Measurements from ENCODE around the gene GFAP.

Gene GFAP

DNA sequence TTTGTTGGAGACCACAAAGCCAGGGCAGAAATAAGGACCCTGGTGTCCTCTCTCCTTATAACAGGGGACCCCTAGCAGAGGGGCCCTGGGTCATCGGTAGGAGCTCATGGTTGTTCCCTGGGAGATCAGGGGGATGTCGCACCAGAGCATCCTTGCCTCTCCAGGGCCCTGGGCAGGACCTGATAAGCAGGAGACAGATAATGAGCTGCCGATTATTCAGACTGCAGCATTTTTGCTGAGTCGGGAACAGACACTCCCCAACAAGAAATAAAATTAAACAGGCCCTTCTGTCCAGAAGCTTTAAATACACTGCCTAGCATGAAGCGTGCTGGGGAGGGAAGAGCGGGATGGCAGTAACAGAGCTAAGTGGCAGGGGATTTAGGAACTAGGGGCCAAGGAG is 15.4 kb upstream of the GFAP start:
- DNase-seq, result no peak

DNA sequence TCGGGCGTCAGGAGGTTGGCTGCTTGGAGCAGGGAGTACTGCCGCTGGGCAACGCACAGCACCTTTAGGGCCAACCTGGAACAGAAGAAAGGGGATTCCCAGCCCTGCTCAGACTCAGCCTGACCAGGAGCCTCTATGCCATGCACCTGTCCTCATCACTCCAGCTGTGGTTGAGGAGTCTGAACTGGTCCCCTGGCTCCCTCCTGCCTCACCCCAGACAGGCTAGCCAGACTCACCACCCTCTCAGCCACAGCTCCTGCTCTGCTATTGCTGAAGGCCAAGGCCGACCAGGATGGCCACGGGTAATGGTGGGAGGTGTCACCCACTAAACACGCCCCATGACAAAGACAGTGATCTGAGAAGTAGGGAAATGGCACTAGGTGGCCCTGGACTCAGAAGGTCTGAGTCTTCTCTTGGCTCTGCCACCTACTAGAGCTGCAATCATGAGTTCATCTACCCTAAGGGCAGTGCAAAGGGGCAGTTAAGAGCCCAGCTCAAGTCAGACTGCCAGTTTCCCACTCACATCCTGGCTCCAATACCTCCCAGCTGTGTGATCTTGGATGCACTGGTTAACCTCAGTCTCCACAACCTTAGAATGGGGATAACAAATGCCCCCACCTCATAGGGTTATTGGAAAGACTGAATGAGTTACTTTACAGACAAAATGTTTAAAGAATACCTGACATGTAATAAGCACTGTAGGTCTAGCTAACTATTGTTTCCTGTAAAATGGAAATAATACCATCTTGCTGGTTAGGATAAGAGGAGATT is 13.8 kb upstream of the GFAP start:
- no peak for DNase-seq

DNA sequence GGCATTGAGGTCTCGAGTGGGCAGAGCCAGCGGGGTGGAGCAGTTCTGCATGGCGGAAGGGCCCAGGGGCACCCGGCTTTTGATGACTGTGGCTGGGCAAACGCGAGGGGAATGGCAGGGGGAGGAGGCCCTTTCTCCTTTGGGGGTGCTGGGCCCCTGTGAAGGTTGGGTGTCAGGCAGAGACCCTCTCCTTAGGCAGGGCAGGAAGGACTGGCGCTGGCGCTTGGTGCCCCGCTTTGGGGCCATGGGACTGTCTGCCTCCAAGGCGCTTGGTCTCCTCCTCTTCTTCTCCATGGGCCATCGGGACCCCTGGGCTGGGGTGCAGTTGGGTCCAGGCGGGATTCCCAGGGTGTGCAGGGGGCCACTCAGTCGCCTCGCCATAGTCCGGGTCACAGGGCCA is 12.8 kb upstream of the GFAP start:
- DNase-seq, result no peak

DNA sequence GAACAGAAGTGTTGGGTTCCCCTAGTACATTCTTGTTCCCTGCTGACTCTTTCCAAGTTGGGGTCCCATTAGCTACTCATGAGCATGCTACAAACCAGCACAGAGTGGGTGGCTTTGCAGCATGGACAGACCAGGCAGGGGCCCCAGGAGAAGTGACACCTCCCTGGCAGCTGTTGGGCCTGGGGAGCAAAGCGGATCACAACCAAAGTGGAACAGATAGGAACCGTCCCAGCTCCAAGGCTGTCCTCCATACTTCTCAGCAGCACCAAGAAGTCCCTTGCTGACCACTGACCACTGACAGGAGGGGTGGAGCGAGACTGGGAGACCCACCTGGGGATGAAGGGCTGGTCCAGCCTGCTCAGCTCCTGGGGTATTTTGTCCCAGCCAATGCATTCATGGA is 12.4 kb upstream of the GFAP start:
- no peak for DNase-seq

DNA sequence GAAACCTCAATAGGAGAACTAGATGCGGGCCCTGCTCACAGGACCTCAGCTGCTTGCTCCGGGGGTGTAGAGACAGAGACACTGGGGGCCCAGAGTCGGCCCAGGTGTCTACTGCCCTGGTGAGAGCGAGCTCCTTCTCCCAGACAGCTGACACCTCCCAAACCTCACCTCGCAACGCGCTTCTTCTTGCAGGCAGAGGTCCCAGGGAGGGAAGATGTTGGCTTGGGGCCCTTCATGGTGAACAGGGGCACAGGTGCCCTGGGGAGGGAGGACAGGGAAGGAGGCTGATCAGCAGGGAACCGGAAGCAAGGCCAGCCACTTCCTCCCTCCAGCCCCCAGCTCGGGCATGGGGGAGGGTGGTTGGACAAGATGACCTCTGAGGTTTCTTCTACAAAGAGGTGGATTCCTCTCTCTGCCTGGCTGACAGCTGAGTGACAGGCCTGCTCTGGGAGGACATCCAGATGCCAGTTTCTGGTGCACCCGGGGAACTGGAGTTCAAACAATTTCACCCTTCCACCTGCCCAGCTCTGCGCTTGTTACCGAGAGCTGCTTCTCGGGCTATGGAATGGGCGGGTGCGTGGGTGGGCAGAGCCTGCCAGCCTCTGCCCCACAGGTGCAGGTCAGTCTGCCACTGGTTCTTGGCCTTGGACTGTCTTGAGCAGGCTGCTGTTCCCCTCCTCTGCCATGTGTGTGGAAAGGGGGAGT is 11.7 kb upstream of the GFAP start:
- DNase-seq, result no peak

DNA sequence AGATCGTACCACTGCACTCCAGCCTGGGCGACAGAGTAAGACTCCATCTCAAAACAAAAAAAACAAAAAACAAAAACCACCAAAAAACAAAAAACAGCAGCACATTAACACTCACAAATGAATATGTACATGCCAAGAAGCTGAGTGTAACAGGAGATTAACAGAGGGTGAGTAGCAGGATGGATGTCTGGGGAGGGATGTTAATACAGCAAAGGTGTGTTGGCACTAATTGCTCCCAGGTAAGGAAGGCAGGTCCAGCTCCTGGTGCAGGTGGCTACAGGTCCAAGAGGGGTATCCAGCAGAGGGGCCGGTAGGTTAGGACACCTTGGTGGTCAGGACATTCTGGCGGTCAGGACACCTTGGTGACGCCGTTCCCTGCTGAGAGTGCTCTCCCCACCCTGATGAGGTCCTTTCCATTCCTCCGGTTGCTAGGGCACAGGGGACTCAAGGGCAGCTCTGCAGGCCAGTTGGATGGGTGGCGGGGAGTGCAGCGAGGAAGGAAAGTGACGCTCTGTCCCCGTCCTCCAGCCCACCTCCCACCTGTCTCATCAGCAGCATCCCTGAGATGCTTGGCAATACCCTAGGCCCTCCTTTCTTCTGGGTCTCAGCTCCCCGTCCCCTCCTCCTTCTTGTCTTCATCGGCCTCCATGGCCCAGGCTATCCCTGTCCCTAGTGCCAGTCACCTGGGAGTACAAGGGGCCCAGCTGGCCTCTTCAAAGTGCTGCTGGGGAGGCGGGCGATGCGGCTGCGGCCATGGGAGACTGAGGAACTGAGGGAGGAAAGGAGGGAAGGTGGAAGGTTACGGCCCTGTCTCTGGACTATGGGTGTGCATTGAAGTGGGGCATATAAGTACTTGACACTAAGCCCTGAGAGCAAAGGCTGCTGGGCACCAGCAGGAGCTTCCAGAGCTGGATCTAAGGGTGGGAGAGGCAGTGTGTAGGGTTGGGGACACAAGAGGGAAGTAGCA is 10.7 kb upstream of the GFAP start:
- no peak for DNase-seq

DNA sequence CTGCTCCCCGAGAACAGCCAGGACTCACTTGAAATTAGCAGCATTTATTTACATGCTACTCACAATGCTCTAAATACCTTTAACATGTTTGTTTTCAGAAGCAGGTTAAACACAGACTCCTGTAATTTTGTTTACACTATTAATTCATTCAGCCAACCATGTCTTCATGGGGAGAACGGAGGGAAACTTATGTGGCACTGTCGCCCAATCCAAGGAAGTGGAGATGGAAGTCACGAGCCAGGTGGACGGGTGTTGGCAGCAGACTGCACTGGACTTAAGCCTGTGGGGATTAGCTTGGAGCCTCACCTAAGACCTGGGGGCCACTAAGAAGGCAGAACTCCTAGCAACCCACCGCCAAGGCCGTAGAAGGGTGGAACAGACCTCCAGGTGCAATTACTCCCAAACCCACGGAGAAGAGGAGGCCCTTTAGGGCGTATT is 8.8 kb upstream of the GFAP start:
- peak; percentile 23 to 62 for DNase-seq

DNA sequence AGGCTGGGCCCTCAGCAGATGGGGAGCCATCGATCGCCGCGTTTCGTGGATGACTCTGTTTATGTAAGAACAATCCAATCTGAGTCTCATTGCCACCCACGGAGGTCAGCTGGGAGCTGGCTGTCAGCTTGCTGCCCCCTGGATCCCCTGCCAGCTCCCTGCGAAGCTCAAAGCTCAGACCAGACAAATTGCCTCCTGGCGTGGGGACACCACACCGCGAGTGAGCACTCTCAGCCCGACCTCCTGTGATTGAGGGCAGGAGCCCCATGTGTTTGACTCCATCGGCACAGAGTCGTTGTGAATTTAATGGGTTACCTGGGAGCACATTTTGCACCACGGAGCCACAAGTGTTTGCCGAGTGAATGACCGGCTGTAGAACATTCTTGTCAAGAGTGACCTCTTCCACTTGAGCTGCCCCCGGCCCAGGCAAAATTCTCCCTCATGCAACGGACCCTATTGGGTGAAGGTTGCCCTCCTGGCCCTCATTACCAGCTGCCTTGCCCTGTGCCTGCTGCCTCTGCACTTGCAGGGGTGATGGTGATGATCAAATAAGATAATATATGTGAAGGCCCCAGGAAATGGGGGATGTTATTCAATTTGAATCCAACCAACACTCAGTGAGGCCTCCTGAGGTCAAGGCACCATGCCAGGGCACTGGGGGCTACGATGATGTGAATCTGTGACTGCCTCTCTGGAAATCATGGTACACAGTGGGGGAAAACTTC is 7.6 kb upstream of the GFAP start:
- no peak for DNase-seq

DNA sequence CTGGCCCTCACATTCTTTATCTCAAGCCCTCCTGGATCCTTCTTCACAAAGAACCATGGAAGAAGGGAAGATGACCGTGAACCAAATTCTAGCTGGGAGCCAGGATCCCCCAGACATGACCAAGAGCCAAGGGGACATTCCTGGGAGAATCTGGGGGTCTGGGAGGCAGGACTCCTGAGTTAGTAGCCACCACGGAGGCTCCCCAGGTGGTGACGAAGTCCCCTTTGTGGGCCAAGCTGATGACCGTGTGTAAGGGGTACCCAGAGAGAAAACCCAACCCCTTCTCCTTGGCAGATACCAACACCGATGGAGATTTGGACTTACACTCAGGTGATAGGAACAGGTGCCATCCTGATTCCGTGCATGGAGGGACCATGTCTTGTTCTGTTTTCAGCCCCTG is 6.8 kb upstream of the GFAP start:
- DNase-seq, result no peak

DNA sequence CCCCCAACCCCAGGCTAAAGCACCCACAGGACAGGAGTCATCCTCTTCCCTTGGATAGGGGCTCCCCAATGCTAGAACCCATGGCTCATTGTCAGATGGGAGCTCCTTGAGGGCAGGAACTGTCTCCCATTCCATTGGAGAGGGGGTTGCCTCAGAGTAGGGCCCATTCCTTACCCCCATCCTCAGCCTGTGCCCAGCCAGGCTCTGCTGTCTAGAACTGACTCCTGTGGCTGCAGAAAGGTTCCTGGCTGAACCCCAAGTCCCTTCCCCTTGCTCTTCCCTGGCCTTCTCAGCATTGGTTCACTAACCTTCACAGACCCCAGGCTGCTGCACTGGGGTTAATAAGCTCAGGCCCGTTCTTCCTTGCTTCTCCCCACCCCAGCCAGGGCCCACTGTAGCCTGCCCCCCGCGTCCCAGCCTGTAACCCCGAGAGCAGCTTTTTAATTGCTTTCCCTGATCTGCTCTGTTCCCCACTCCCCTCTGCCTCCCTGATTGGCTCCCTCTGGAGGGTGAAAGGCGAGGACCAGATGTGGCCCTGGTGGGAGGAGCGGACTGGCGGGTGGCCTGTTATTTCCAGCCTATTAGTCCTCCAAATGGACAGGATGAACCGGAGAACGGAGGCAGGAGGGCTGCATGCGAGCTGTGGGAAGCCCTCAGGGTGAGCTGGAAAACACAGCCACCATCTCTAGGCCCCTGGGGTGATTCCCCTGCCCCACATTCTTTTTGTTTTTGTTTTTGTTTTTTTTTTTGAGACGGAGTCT is 6.0 kb upstream of the GFAP start:
- DNase-seq, result no peak

DNA sequence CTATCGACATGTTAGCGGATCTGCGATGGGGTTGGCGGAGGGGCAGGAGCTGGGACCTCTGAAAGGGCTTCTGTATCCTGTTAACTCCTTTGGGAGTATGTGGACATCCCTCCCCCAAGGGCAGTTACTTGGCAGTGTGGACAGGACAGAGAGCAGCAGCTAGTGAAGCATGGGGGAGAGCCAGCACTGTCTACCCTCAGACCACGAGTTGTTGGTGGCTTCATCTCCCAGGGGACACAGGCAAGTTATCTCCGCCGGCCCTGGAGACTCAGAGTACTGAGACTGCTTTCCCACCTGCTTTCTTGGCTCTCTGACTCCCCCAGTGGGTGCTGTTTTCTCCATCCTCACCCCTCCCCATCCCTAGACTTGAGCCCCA is 5.3 kb upstream of the GFAP start:
- DNase-seq, result no peak

DNA sequence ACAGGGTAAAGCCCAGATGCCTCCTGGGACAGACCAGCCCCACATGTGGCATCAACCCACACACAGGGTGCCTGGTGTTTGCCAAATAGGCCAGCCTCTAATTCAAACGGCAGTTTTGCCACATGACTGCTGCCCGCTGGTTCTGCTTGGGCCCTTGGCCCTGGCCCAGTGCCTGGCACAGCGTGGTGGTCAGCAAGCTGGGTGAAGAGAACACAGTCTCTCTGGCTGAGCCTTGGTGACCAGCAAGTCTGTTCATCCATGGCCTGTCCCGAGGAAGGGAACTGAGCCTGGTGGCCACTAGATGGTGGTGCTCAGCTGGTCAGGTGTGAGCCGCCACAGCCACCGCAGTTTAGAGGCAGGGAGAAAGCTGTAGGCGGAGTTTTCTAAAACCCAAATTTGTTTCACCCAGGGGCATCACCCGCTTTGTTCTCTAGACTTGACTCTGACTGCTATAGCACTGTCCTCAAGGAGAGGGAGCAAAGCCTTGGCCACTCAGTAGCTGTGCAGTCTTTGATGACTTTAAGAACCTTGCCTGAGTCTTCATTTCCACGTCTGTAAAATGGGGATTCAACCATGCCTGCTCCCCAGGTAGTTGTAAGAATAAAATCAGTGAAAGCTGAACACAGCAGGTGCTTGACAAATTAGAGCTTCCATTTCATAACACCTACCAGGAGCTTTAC is 4.7 kb upstream of the GFAP start:
- DNase-seq, result peak; percentile 78 to 80

DNA sequence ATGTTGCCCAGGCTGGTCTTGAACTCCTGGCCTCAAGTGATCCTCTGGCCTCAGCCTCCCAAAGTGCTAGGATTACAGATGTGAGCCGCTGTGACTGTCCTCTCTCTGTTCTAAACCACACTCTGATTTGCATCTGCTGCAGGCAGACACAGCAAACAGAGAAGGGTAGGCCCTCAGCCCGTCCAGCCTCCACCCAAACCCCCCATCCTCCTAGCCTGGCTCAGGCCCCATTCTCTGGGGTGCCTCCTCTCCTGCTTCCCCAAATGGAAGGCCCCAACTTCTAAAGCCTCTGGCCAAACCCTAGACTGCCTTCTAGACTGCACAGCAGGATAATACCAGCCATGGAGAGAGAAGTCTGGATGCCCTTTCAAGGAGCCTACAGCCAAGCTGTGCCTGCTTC is 4.1 kb upstream of the GFAP start:
- no peak for DNase-seq

DNA sequence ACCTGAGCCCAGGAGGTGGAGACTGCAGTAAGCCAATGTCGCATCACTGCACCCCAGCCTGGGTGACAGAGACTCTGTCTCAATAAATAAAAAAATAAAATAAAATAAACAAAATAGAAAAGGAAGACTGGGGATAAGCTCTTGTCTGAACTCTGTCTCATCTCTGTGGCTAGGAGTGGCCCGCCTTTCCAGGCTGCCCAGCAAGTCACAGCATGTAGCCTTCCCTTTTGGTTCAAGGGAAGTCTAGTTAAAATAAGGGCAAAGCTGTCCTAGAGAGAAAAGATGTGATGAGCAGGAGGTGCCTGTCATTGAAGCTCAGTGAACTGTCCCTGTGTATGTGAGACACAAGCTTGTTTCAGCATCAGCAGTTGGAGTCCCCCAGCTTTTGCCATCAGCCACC is 2.7 kb upstream of the GFAP start:
- no peak for DNase-seq

DNA sequence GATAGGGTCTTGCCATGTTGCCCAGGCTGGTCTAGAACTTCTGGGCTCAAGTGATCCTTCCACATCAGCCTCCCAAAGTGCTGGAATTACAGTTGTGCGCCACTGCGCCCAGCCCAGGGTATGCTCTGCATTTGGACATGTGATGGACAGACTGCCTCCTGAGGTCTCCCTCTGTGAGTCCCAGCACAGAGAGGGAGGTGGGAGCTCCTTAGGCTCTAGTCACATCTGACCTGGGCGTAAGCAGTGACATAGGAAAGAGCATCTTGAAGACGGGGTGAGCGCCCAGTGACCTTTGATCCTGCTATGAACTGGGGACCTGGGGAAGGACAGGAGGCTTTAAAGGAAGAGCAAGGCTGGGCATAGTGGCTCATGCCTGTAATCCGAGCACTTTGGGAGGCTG is 2.2 kb upstream of the GFAP start:
- no peak for DNase-seq

DNA sequence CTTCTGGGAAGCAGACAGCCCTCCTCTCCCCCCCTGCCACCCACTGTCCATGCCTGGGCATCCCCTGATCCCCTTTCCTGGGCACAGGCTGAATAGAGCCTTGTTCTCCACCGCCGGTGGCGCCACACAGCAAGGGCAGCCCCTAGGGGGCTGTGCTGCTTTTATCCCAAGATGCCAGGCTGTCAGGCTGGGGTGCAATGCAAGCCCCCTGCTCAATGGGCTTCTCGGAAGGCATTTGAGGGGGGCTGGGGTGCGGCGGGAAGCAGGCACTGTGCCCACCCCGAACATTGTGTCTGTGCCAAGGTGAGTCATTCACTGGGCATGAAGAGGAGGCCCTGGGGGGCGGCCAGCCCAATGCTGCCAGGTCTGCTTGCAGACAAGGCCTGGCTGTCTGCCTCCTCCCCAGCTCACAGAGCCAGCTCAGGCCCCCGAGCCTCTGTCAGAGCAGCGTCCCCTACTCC is 1.5 kb upstream of the GFAP start:
- DNase-seq, result peak in 1 of 2 experiments; percentile 22

DNA sequence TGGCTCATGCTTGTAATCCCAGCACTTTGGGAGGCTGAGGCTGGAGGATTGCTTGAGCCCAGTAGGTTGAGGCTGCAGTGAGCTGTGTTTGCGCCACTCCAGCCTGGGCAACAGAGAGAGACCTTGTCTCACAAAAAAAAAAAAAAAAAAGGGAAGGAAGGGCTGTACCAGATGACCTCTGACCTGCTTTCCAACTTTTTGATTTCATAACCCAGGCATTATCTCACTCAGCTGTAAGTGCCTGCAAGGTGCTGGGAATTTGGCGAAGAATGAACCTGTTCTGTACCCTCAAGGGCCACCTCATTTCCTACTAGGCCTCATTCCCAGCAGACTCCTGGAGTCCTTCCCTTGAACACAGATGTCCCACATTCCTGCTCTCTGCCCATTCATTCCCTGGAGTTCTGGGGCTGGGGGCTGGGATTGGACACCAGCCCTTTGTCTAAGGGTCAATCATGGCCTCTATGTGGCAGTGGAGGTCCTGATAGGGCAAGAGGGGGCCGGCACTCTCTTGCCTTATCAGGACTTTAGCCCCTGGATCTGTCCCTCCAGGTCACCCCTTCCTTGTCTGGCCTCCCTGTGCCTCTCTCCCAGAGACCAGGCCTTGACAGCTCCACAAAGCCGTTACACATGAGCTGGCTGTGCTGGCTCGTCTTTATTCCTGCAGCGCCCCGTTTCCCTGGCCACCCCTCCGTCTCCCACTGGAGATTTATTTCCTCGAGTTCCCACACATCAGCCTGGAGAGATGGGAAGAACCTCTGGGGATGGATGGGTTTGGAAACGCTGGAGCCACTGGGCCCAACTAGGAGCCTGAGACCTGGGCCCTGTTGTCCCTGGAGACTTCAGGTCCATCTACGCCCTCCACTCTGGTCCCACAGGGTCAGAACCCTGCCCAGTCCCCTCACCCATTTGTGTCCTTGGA is 821 bp upstream of the GFAP start:
- DNase-seq, result no peak

DNA sequence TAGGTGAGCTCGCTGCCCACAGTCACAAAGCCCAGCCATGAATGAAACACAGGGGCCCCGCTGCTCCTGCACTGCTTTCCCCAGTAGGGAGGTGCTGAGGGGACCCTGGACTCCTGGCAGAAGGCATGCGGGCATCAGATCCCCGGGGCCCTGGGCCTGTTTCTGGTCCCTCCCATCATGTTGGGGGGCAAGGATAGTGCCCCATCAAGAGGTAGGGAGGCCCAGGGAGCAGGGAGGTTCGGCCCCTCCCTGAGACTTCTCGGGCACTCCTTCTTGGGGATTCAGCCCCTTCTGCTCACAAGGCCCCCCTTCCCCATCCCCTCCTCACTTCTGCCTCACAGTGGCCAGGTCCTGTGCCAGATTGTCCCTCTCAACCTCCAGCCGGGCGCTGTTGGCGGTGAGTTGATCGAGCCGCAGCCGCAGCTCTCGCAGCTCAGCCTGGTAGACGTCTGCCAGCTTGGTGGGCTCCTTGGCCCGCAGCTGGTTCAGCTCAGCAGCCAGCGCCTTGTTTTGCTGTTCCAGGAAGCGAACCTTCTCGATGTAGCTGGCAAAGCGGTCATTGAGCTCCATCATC is 515 bp downstream of the GFAP start:
- DNase-seq, result no peak

DNA sequence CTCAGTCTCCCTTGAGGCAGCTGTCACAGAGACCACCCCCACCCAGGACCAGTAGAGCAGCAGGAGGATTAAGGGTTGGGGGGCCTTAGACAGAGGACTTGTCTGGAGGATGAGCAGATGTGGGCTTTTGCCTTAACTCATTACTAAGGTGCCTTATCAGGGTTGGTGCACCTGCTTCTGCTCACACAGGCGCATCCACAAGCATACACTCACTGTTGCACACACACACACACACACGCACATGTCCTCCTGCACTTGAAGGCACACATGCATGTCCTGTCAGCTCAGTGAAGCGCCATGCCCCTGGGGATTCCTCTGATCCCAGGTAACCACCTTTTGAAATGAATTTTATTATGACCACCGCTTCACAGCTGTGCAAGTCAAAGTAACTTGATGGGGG is 1.2 kb downstream of the GFAP start:
- no peak for DNase-seq

DNA sequence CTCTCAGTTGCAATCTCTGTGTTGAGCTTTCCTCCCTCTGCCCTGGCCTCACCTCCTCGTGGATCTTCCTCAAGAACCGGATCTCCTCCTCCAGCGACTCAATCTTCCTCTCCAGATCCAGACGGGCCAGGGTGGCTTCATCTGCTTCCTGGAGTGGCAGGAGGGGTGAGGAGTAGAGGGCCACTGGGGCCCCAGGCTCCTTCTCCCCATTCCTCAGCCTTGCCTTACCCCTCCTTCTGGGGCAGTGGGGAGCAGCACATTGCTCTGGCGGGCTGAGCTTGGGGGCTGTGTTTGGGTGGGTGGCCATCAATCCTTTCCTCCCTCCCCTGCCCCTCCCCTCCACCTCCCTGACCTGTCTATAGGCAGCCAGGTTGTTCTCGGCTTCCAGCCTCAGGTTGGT is 1.6 kb downstream of the GFAP start:
- no peak for DNase-seq
